Upper lobe of left lung (tissue), 4 donors: Measurements from ENCODE around the gene TXNL4B.
"Not testable (repeated sequence)": the region's sequence is repeated elsewhere in the genome, so short reads cannot be mapped to it uniquely, and the experiment has no call there.

Experiments used
- EP300 ChIP-seq, 4 donors: sonication (generic); formaldehyde crosslinking; IDR thresholded peaks; one replicate each; pipeline ENCODE4 v1.5.1; 2017; ENCODE audit warnings: antibody characterized with exemption in 4 of 4, control low read depth in 2 of 4
- POLR2A ChIP-seq, 4 donors: fragments of 450-650 bp; IDR thresholded peaks; one replicate each; pipeline ENCODE4 v1.5.1; 2016 to 2017; ENCODE audit warnings: antibody characterized with exemption in 4 of 4, mild to moderate bottlenecking in 2 of 4
- POLR2AphosphoS5 ChIP-seq, 2 donors: sonication (generic); formaldehyde crosslinking; IDR thresholded peaks; one replicate each; pipeline ENCODE4 v1.5.1; 2017; ENCODE audit warnings: antibody characterized with exemption in 2 of 2
- TF ChIP-seq, protein P1 (sequence below), 6 experiments: fragments of 450-650 bp in 4 of 6; fragments of 200-600 bp in 2 of 6; sonication (generic) in 2 of 6; IDR thresholded peaks; one replicate each; pipeline ENCODE4 v1.5.1; 2016 to 2019; ENCODE audit warnings: antibody characterized with exemption in 6 of 6

DNA sequence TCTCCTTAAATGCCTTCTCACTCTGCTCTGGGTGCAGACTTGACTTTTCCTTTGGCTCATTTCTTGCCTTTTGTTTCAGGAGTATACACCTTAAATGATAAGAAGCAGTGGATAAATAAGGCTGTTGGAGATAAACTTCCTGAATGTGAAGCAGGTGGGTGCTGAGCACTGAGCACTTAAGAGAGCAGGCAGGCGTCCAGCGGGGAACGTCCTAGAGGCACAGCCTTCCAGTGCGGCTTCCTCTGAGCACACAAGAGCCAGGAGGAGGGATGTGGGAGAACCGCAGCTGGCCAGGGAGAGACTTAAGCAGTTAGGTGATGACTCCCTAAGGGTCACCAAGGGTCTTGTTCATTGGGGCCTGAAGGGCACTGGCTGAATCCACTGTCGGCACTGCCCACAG is 36.1 kb downstream of the TXNL4B start:
- TF ChIP-seq, protein P1, sequence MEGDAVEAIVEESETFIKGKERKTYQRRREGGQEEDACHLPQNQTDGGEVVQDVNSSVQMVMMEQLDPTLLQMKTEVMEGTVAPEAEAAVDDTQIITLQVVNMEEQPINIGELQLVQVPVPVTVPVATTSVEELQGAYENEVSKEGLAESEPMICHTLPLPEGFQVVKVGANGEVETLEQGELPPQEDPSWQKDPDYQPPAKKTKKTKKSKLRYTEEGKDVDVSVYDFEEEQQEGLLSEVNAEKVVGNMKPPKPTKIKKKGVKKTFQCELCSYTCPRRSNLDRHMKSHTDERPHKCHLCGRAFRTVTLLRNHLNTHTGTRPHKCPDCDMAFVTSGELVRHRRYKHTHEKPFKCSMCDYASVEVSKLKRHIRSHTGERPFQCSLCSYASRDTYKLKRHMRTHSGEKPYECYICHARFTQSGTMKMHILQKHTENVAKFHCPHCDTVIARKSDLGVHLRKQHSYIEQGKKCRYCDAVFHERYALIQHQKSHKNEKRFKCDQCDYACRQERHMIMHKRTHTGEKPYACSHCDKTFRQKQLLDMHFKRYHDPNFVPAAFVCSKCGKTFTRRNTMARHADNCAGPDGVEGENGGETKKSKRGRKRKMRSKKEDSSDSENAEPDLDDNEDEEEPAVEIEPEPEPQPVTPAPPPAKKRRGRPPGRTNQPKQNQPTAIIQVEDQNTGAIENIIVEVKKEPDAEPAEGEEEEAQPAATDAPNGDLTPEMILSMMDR (IDR thresholded peaks at IDR 0.05), result not testable (repeated sequence)
- TF ChIP-seq POLR2A, EP300, POLR2AphosphoS5 (IDR thresholded peaks at IDR 0.05): not testable (repeated sequence)
